HEK293 (cell line): Measurements from ENCODE around the gene MOB1B.

Experiments used
- GLI2 ChIP-seq: fragments of 450-650 bp; formaldehyde crosslinking; IDR thresholded peaks from 2 replicates; pipeline ENCODE4; 2017; ENCODE audit warnings: missing biosample characterization, missing genetic modification characterization, low read depth, borderline replicate concordance
- HOXA7 ChIP-seq: sonication (generic); formaldehyde crosslinking; IDR thresholded peaks from 2 replicates; pipeline ENCODE4 v1.8.1; 2022; ENCODE audit warnings: missing genetic modification reagents, borderline replicate concordance
- IKZF3 ChIP-seq: fragments of 450-650 bp; IDR thresholded peaks from 2 replicates; pipeline ENCODE4 v1.5.0; 2018; ENCODE audit warnings: missing biosample characterization, mild to moderate bottlenecking, missing genetic modification characterization, moderate library complexity
- KLF10 ChIP-seq: fragments of 450-650 bp; IDR thresholded peaks from 2 replicates; pipeline ENCODE4 v1.5.1; 2018; ENCODE audit warnings: missing biosample characterization, mild to moderate bottlenecking, missing genetic modification characterization
- KLF7 ChIP-seq: fragments of 450-650 bp; formaldehyde crosslinking; IDR thresholded peaks from 2 replicates; pipeline ENCODE4 v1.5.1; 2016; ENCODE audit warnings: missing biosample characterization, missing genetic modification characterization, borderline replicate concordance
- MEIS1 ChIP-seq: sonication (generic); formaldehyde crosslinking; IDR thresholded peaks from 2 replicates; pipeline ENCODE4 v1.8.1; 2022; ENCODE audit warnings: missing genetic modification reagents, mild to moderate bottlenecking, borderline replicate concordance
- MZF1 ChIP-seq: fragments of 450-650 bp; formaldehyde crosslinking; IDR thresholded peaks from 2 replicates; pipeline ENCODE4 v1.5.1; 2017; ENCODE audit warnings: missing biosample characterization, missing genetic modification characterization, borderline replicate concordance
- OSR2 ChIP-seq: fragments of 450-650 bp; formaldehyde crosslinking; IDR thresholded peaks from 2 replicates; pipeline ENCODE4 v1.5.1; 2016; ENCODE audit warnings: missing biosample characterization, missing genetic modification characterization
- OVOL3 ChIP-seq: fragments of 450-650 bp; formaldehyde crosslinking; IDR thresholded peaks from 2 replicates; pipeline ENCODE4 v1.5.1; 2016; ENCODE audit warnings: missing biosample characterization, missing genetic modification characterization
- SCRT1 ChIP-seq: fragments of 450-650 bp; formaldehyde crosslinking; IDR thresholded peaks from 2 replicates; pipeline ENCODE4 v1.5.1; 2016; ENCODE audit warnings: missing biosample characterization, missing genetic modification characterization, borderline replicate concordance
- SCRT2 ChIP-seq: fragments of 450-650 bp; formaldehyde crosslinking; IDR thresholded peaks from 2 replicates; pipeline ENCODE4 v1.5.1; 2016; ENCODE audit warnings: missing biosample characterization, missing genetic modification characterization
- SETDB1 ChIP-seq: IDR thresholded peaks from one replicate; pipeline ENCODE4 v1.6.1; 2017; ENCODE audit warnings: mild to moderate bottlenecking, low read length, moderate library complexity, mixed read lengths; ENCODE audit not compliant: insufficient read length
- SP2 ChIP-seq: fragments of 450-650 bp; formaldehyde crosslinking; IDR thresholded peaks from 2 replicates; pipeline ENCODE4 v1.5.1; 2016; ENCODE audit warnings: missing biosample characterization, missing genetic modification characterization
- ZFP37 ChIP-seq: fragments of 450-650 bp; formaldehyde crosslinking; IDR thresholded peaks from 2 replicates; pipeline ENCODE4 v1.5.1; 2016; ENCODE audit warnings: missing biosample characterization, missing genetic modification characterization
- ZNF140 ChIP-seq: fragments of 450-650 bp; formaldehyde crosslinking; IDR thresholded peaks from 2 replicates; pipeline ENCODE4 v1.5.1; 2016; ENCODE audit warnings: missing biosample characterization, missing genetic modification characterization
- ZNF23 ChIP-seq: fragments of 450-650 bp; formaldehyde crosslinking; IDR thresholded peaks from 2 replicates; pipeline ENCODE4 v1.5.1; 2016; ENCODE audit warnings: missing biosample characterization, missing genetic modification characterization, borderline replicate concordance
- ZNF274 ChIP-seq, 2 experiments: fragments of 200-500 bp in 1 of 2; fragments of 450-650 bp in 1 of 2; sonication (Bioruptor generic) in 1 of 2; formaldehyde crosslinking in 1 of 2; IDR thresholded peaks; 2 replicates each; pipeline versions ENCODE4 v1.5.1 to v1.6.1; 2014 to 2016; ENCODE audit warnings: borderline replicate concordance in 1 of 2, inconsistent platforms in 1 of 2, low read length in 1 of 2, missing biosample characterization in 1 of 2, missing genetic modification characterization in 1 of 2
- ZNF292 ChIP-seq: fragments of 450-650 bp; formaldehyde crosslinking; IDR thresholded peaks from 2 replicates; pipeline ENCODE4 v1.5.1; 2016; ENCODE audit warnings: low read depth, missing biosample characterization, missing genetic modification characterization, borderline replicate concordance
- ZNF335 ChIP-seq: fragments of 450-650 bp; formaldehyde crosslinking; conservative IDR thresholded peaks from 2 replicates; pipeline ENCODE4 v1.5.1; 2016; ENCODE audit warnings: missing biosample characterization, missing genetic modification characterization
- ZNF366 ChIP-seq: fragments of 450-650 bp; formaldehyde crosslinking; conservative IDR thresholded peaks from 2 replicates; pipeline ENCODE4 v1.5.1; 2016; ENCODE audit warnings: missing biosample characterization, missing genetic modification characterization
- ZNF404 ChIP-seq: fragments of 450-650 bp; formaldehyde crosslinking; IDR thresholded peaks from 2 replicates; pipeline ENCODE4 v1.5.1; 2017; ENCODE audit warnings: missing biosample characterization, missing genetic modification characterization
- ZNF423 ChIP-seq: fragments of 450-650 bp; formaldehyde crosslinking; IDR thresholded peaks from 2 replicates; pipeline ENCODE4 v1.5.1; 2016; ENCODE audit warnings: missing biosample characterization, missing genetic modification characterization
- ZNF501 ChIP-seq: fragments of 450-650 bp; formaldehyde crosslinking; IDR thresholded peaks from 2 replicates; pipeline ENCODE4 v1.5.1; 2016; ENCODE audit warnings: missing biosample characterization, missing genetic modification characterization
- ZNF514 ChIP-seq: fragments of 450-650 bp; formaldehyde crosslinking; IDR thresholded peaks from 2 replicates; pipeline ENCODE4 v1.5.1; 2016; ENCODE audit warnings: missing biosample characterization, missing genetic modification characterization
- ZNF561 ChIP-seq: fragments of 450-650 bp; IDR thresholded peaks from 2 replicates; pipeline ENCODE4 v1.5.1; 2018; ENCODE audit warnings: missing biosample characterization, missing genetic modification characterization, borderline replicate concordance
- ZNF626 ChIP-seq: fragments of 450-650 bp; sonication (Bioruptor Pico); formaldehyde crosslinking; IDR thresholded peaks from 2 replicates; pipeline ENCODE4 v1.5.1; 2018; ENCODE audit warnings: missing biosample characterization, missing genetic modification characterization, inconsistent platforms
- ZNF747 ChIP-seq: fragments of 450-650 bp; formaldehyde crosslinking; IDR thresholded peaks from 2 replicates; pipeline ENCODE4 v1.5.1; 2016; ENCODE audit warnings: missing biosample characterization, missing genetic modification characterization
- ZNF768 ChIP-seq: fragments of 450-650 bp; formaldehyde crosslinking; IDR thresholded peaks from 2 replicates; pipeline ENCODE4 v1.5.1; 2018; ENCODE audit warnings: missing biosample characterization, mild to moderate bottlenecking, missing genetic modification characterization
- TF ChIP-seq, protein P1 (sequence below): fragments of 450-650 bp; formaldehyde crosslinking; IDR thresholded peaks from 2 replicates; pipeline ENCODE4 v1.5.1; 2016; ENCODE audit warnings: missing biosample characterization, missing genetic modification characterization
- TF ChIP-seq, protein P2 (sequence below): fragments of 450-650 bp; formaldehyde crosslinking; IDR thresholded peaks from 2 replicates; pipeline ENCODE4 v1.5.0; 2017; ENCODE audit warnings: missing biosample characterization, missing genetic modification characterization, borderline replicate concordance
- TF ChIP-seq, protein P3 (sequence below): IDR thresholded peaks from 2 replicates; pipeline ENCODE4 v1.6.1; 2011; ENCODE audit warnings: mild to moderate bottlenecking, low read depth, low read length, borderline replicate concordance
- TF ChIP-seq, protein P4 (sequence below): fragments of 450-650 bp; formaldehyde crosslinking; IDR thresholded peaks from 2 replicates; pipeline ENCODE4 v1.5.1; 2016; ENCODE audit warnings: missing biosample characterization, missing genetic modification characterization

Gene MOB1B

DNA sequence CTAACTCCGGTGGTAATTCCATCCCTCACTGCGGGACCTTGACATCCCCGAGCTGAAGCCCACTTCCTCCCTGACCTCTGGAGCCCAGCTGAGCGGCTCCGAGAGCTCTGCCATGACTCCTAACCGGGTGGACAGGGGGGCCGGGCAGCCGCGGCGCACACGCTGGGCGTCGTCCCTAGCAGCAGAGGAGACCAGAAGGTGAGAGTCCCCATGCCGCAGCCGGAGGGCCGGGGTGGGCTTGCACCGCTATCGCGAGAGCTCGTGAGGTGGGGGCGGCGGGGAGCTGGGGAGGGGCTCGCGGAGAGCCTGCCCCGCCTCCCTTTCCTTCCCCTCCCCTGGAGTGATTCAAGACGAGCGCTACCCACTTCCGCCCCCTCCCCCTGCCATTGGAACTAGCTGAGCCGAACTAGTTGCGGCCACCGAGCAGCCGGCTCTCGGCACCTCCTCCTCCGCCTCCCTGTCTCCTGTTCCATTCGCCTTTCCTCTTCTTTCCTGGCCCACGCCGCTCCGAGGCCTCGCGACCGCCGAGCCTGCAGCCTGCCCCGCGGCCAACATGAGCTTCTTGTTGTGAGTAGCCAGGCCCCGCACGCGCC is at the start of gene MOB1B (continued):
- no peak for TF ChIP-seq ZNF626 (tag by site-specific recombination)
- no peak for TF ChIP-seq MEIS1 (CRISPR knock-in tag)
- no peak for TF ChIP-seq ZNF747 (tag by site-specific recombination)
- TF ChIP-seq OVOL3 (tag by site-specific recombination), result no peak
- TF ChIP-seq ZFP37, result no peak
- no peak for TF ChIP-seq ZNF514
- TF ChIP-seq ZNF335 (tag by site-specific recombination), result peak; percentile 85
- TF ChIP-seq ZNF140 (tag by site-specific recombination), result no peak
- TF ChIP-seq ZNF768 (tag by site-specific recombination), result no peak
- no peak for TF ChIP-seq ZNF404 (tag by site-specific recombination)
- no peak for TF ChIP-seq HOXA7 (CRISPR knock-in tag)
- TF ChIP-seq SCRT1 (tag by site-specific recombination), result no peak
- TF ChIP-seq, protein P1, sequence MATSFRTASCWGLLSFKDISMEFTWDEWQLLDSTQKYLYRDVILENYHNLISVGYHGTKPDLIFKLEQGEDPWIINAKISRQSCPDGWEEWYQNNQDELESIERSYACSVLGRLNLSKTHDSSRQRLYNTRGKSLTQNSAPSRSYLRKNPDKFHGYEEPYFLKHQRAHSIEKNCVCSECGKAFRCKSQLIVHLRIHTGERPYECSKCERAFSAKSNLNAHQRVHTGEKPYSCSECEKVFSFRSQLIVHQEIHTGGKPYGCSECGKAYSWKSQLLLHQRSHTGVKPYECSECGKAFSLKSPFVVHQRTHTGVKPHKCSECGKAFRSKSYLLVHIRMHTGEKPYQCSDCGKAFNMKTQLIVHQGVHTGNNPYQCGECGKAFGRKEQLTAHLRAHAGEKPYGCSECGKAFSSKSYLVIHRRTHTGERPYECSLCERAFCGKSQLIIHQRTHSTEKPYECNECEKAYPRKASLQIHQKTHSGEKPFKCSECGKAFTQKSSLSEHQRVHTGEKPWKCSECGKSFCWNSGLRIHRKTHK (tag by site-specific recombination), result no peak
- TF ChIP-seq, protein P2, sequence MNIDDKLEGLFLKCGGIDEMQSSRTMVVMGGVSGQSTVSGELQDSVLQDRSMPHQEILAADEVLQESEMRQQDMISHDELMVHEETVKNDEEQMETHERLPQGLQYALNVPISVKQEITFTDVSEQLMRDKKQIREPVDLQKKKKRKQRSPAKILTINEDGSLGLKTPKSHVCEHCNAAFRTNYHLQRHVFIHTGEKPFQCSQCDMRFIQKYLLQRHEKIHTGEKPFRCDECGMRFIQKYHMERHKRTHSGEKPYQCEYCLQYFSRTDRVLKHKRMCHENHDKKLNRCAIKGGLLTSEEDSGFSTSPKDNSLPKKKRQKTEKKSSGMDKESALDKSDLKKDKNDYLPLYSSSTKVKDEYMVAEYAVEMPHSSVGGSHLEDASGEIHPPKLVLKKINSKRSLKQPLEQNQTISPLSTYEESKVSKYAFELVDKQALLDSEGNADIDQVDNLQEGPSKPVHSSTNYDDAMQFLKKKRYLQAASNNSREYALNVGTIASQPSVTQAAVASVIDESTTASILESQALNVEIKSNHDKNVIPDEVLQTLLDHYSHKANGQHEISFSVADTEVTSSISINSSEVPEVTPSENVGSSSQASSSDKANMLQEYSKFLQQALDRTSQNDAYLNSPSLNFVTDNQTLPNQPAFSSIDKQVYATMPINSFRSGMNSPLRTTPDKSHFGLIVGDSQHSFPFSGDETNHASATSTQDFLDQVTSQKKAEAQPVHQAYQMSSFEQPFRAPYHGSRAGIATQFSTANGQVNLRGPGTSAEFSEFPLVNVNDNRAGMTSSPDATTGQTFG, result no peak
- TF ChIP-seq MZF1 (tag by site-specific recombination), result no peak
- TF ChIP-seq GLI2 (tag by site-specific recombination), result no peak
- TF ChIP-seq IKZF3 (tag by site-specific recombination), result peak; percentile 22; the same call in 1 of the 2 replicates
- TF ChIP-seq SCRT2 (tag by site-specific recombination), result no peak
- no peak for TF ChIP-seq ZNF423
- TF ChIP-seq OSR2 (tag by site-specific recombination), result no peak
- no peak for TF ChIP-seq ZNF561
- TF ChIP-seq ZNF292 (tag by site-specific recombination), result no peak
- TF ChIP-seq, protein P3, sequence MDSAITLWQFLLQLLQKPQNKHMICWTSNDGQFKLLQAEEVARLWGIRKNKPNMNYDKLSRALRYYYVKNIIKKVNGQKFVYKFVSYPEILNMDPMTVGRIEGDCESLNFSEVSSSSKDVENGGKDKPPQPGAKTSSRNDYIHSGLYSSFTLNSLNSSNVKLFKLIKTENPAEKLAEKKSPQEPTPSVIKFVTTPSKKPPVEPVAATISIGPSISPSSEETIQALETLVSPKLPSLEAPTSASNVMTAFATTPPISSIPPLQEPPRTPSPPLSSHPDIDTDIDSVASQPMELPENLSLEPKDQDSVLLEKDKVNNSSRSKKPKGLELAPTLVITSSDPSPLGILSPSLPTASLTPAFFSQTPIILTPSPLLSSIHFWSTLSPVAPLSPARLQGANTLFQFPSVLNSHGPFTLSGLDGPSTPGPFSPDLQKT, result no peak
- no peak; the same call in 1 of the 2 replicates for TF ChIP-seq ZNF366
- 0 out of 2 replicates have a peak, but pooled peaks have one; percentile 65 for TF ChIP-seq ZNF501 (tag by site-specific recombination)
- TF ChIP-seq SP2, result peak; percentile 78
- TF ChIP-seq ZNF274 (IDR thresholded peaks at IDR 0.05; ENCODE audit: low read length), result no peak
- no peak for TF ChIP-seq ZNF274 (tag by site-specific recombination; IDR thresholded peaks at IDR 0.05; ENCODE audit: borderline replicate concordance)
- TF ChIP-seq KLF7 (tag by site-specific recombination), result no peak
- no peak for TF ChIP-seq KLF10
- TF ChIP-seq SETDB1, result no peak
- TF ChIP-seq ZNF23 (tag by site-specific recombination), result no peak
- TF ChIP-seq, protein P4, sequence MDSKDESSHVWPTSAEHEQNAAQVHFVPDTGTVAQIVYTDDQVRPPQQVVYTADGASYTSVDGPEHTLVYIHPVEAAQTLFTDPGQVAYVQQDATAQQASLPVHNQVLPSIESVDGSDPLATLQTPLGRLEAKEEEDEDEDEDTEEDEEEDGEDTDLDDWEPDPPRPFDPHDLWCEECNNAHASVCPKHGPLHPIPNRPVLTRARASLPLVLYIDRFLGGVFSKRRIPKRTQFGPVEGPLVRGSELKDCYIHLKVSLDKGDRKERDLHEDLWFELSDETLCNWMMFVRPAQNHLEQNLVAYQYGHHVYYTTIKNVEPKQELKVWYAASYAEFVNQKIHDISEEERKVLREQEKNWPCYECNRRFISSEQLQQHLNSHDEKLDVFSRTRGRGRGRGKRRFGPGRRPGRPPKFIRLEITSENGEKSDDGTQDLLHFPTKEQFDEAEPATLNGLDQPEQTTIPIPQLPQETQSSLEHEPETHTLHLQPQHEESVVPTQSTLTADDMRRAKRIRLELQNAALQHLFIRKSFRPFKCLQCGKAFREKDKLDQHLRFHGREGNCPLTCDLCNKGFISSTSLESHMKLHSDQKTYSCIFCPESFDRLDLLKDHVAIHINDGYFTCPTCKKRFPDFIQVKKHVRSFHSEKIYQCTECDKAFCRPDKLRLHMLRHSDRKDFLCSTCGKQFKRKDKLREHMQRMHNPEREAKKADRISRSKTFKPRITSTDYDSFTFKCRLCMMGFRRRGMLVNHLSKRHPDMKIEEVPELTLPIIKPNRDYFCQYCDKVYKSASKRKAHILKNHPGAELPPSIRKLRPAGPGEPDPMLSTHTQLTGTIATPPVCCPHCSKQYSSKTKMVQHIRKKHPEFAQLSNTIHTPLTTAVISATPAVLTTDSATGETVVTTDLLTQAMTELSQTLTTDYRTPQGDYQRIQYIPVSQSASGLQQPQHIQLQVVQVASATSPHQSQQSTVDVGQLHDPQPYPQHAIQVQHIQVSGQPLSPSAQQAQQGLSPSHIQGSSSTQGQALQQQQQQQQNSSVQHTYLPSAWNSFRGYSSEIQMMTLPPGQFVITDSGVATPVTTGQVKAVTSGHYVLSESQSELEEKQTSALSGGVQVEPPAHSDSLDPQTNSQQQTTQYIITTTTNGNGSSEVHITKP, result peak; percentile 75
